SIG-M5 (cell line): ENCODE results near the gene TENT4B.

ENCODE experiments used
- DNase-seq: peaks from one replicate; lab custom pipeline; 2025; lab: John Stamatoyannopoulos, UW

The TENT4B gene

DNA sequence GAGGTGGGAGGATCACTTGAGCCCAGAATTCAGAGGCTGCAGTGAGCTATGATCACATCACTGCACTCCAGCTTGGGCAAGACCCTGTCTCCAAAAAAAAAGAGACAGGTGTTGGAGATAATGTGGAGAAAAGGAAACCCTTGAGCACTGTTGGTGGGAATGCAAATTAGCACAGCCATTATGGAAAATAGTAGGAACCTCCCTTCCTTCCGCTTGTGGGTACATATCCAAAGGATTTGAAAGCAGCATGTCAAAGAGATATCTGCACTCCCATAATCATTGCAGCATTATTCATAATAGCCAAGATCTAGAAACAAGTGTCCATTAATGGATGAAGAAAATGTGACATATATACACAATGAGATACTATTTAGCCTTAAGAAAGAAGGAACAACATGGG is 103.5 kb downstream of the TENT4B start:
- no peak for DNase-seq

DNA sequence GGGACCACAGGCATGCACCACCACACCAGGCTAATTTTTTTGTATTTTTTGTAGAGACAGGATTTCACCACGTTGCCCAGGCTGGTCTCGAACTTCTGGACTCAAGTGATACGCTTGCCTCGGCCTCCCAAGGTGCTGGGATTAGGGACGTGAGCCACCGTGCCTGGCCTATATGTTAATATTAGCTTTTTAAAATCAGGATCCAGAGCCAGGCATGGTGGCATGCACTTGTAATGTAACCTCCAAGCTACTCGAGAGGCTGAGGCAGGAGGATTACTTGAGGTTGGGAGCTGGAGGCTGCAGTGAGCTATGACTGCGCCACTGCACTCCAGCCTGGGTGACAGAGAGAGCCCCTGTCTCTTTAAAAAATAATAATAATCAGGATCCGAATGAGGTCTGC is 104.8 kb downstream of the TENT4B start:
- no peak for DNase-seq

- no peak for DNase-seq
Measured at GRCh38 chr16:50259334-50260205, 106.5 kb downstream of the TENT4B start.

DNA sequence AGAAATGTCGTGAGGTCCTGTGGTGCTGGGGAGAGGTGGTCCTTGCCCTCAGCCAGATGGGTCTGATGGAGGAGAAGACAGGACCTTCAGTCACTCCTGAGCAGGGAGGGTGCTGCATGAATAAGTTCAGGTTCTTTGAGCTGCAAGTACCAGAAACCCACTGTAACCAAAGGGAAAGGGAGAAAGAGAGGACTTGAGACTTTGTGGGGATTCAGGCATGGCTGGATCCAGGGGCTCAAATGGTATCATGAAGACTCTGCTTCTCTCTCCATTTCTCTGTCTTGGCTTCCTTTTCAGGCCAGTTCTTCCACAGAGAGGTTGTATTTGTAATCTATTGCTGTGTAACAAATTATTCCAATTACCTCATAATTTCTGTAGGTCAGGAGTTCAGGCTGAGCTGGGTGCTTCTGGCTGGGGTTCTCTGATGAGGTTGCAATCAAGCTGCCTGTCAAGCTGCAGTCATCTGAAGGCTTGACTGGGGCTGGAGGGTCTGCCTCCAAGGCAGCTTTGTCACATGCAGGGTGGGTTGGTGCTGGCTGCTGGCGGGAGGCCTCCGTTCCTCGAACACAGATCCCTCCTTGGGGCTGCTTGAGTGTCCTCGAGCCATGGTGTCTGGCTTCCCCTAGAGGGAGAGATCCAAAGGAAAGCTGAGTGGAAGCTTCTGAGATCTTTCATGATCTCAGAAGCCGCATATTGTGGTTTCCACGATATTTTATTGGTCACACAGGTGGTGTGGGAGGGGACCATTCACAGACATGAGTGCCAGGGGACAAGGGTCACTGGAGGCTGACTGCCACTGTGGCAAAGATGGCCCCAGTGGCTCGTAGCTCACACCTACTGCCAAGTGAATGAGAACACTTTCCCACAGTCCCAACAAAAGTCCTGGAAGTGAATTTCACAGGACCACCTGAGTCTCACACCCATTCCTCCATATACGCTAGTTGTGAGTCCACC is 107.4 kb downstream of the TENT4B start:
- no peak for DNase-seq

DNA sequence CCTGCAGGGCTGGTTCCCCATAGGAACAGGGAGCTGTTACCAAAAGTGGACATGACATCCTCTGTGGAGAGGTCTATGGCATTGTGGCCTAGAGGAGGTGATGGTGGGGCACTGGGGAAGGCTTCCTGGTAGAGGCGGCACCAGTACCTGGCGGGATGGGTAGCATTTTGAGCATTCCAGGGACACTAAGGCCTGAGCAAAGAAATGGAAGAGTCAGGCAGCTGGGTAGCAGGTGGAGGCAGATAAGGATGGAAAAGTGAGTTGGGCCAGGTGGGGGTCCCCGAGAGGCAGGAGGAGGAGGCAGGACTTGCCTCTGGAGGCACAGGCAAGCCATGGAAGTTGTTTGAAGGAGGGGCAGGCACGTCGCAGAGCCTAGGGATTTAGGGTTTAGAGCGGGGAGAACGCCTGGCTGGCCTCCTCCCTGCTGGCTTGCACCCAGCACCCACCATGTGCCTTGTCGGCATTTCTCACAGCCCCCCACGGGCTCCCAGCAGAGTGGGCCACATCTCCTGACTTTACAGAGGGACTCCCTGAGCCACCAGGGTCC is 108.1 kb downstream of the TENT4B start:
- no peak for DNase-seq

DNA sequence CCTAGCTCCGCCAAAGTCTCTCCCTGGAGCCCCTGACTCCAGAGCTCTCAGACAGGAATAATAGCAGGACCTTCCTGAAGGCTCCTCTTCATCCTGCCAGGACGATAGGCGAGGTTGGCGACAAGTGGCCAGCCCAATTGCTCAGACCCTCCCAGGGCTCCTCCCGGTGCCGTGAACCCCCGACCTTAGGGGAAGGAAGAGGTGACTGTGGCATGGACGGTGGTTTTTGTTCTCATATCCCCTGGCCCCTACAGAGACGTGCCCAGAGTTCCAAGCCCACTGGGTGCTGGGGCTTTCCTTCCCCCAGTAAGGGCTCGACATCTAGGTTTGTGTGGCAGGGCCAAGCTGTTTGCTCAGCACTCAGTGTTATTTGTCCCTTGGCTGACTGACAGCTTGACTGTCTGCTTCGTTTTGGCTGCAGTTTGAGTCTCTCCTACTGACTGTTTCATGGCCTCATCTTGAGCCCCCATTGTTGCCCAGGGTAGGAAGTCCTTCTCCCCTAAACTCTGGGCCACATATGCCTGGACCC is 108.7 kb downstream of the TENT4B start:
- no peak for DNase-seq

DNA sequence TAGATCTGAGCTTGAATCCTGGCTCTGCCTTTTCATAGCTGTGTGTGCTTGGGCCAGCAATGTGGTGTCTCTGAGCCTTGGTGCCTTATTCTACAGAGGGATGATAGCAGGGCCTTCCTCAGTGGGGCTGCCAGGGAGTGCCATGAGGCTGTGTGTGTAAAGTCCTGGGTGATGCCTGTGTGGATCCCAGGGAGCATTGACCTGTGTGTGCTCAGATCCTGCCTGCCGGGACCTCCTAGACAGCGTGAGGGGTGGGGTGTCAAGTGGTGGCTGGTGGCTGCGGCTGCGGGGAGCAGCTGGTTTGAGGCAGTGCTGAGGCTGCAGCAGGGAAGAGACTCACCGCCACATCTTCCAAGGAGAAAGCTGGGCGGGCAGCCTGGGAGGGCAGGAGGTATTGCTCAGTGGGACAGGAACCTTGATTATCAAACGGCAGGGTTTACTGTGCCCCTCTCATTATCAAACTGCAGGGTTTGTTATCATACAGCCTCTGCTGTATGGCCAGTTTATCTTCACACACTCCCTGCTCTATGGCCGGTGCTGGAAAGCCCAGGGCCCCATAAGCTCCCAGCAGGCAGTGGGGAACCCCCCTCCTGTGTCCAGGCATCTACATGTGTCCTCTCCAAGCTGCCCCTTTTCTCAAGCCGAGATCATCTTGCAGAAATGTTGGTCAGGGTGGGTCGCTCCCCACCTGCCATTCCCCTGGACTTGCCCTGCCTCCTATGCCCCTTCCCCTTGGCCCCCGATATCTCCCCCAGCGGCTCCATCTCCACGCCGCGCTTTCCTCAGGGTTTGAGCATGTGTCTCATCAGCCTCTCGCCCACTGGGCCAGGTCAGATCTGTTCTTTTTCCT is 110.2 kb downstream of the TENT4B start:
- no peak for DNase-seq

DNA sequence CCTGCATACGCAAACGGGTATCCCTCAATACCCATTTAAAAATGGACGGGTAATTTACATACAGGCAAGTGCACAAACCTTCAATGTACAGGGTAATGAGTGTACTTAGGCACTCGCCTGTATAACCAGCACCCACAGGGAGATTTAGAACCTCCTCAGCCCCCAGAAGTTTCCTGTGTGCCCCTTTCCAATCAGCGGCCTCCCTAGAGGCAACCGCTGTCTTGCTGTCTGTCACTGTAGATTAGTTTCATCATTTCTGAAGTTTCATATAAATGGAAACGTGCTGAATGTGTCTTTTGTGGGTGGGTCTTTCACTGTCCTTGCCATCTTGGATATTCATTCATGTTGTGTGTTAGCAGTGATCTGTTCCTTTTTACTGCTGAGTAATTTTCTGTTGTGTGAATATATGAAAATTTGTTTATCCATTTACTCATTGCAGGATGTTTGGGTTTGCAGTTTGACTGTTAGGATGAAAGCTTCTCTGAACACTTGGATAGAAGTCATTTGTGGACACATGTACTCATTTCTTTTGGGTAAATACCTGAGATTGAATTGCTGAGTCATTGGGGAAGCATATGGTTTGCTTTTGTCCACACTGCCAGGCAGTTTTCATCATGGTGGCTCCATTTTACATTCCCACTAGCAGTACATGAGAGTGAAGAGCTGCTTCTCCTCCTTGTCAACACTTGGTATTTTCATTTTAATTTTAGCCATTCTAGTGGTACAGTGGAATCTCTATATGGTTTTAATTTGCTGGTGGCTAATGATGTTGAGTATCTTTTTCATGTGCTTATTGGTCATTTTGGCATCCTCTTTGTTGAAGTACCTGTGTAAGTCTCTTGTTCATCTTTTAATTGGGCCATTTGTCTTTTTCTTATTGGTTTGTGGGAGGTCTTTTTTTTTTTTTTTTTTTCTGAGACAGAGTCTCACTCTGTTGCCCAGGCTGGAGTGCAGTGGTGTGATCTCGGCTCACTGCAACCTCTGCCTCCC is 111.1 kb downstream of the TENT4B start:
- DNase-seq = no peak

DNA sequence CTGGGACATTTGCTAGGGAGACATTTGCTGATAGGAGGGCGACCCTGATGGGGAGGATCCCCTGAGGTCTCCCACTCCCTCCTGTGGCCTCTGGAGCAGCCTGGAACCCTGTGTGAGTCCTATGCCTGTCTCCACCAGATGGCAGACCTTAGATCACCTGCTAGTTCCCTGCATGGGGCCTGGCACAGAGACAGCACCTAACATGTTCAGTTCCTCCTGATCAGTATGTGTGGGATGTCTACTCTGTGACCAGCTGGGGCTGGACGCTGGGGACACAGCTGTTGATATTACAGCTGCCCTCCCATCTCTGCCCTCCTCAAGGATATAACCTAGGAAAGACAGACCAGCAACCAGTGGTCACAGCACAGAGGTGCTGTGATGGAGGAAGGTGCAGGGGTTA is 112.2 kb downstream of the TENT4B start:
- no peak for DNase-seq

DNA sequence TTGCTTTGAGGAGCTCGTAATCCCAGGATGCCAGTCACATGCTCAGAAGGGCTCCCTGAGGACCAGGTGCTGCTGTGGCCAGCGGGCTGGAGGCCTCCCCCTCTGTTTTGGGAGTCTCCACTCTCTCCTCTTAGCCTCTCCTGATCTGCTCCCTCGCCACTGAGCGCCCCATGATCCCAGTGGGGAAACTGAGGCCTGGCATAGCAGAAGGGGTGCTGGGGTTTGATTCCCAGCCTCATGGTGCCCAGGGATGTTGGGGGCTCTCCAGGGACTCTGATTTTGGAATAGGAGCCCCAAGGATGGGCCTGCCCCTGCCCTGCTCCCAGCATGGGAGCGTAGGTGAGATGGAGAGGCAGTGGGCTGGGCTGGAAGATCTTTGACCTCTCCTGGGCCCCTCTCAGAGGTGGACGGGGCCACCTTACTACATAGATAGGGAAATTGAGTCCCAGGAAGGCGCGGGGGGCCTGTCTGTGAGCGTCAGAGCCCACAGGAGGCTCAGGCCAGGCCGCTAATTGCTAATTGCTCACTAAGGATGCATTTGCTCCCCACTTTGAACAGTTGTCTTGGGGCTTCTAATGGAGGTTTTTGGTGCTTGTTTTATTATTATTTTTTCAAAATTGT is 112.7 kb downstream of the TENT4B start:
- DNase-seq = no peak

DNA sequence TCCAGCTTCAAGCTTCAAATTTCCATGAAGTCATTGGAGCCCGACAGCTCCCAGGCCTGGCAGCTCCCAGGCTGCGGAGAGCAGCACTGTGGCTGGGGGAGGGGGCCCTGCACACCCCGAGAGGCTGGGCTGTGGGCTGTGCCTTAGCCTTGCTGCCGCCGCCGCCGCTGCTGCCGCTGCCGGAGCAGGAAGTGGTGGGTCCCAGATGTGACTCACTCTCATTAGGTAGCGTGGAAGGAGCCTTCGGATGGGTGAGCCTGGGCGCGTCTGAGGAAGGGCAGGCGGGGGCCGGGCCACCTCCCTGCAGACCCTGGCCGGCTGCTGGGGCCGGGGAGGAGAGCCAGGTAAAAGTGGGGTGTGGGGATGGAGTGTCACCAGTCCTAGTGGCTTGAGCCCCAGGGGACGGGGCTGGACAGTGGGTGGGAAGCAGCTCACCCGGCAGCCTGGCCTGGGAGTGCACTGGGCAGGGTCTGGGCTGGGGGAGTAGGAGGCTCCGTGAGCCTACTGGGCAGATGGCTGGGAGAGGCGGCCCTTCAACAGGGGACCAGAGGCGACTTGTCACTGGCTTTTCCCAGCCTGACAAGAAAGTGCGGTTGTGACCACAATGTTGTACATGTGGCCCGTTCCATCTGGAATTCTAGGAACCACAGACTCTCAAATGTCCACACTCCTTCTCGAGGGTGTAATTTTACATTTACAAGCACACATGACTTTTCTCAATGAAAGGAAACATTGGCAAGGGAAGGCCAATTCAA is 113.4 kb downstream of the TENT4B start, which contains the start of gene ADCY7:
ADCY7 (plus strand) TSS at position 215 of the 755 bp plus-strand sequence. CDS start 21,629 bp downstream, outside the sequence.
- DNase-seq = no peak

GRCh38 chr16:50267151-50267631 is 114.1 kb downstream of the TENT4B start:
- DNase-seq = no peak

DNA sequence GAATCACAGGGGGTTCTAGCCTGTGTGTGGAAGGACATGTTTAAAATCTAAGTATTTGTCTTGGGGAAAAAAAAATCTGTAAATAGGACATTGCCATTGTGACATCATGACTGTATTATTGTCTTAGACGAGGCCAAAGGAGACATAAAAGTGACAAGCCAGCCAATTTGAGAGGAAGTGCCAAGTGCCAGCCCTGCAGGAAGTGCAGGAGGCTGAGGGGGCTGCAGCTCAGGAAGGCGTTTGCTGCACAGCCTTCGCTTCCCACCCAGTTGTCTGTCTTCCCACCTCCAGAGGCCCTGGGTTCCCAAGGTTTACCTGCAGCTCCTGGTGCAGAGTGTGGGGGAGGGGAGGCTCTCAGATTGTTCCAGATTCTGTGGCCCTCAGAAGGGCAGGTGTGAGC is 114.5 kb downstream of the TENT4B start:
- DNase-seq = no peak

DNA sequence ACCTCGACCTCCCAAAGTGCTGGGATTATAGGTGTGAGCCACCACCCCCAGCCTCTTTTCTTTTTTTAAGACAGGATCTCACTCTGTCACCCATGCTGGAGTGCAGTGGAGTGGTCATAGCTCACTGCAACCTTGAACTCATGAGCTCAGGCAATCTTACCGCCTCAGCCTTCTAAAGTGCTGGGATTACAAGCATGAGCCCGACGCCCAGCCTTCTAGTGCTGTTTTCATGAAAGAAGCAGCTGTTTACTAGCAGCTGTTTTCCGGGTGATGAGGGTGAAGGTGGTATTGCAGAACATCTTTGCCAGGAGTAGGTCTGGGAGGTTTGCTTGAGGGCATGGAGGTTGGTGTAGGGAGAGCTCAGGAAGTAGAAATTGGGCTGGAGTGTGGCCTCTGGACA is 115.2 kb downstream of the TENT4B start:
- no peak for DNase-seq

DNA sequence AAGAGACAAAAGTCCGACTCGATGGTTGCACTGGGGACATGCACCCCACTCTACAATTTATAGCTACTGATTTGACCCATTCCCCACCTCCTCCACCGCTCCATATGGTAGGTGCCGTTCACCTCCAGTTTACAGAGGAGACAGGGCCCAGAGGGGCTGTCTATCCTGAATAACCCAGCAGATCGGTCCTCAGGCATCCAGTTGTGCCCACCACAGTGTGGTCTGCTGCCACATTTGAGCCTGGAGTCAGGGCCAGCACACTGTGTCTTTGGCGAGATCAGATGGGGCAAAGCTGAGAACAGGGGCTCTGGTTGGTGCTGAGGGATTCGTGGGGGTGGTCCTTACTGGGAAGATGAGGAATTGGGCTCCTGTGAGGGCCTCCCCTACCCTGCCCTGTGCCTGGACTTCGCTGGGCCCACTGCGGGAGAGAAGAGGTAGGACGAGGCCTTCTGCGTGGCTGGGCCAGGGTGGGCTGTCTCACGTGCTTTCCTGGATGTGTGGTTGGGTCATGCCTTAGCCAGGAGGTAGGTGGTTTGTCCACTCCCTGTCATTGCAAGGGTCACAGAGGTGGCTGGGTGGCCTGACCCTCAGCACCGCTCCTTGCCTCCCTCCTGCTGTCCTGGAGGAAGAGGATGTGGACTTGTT is 116.1 kb downstream of the TENT4B start:
- DNase-seq = no peak

DNA sequence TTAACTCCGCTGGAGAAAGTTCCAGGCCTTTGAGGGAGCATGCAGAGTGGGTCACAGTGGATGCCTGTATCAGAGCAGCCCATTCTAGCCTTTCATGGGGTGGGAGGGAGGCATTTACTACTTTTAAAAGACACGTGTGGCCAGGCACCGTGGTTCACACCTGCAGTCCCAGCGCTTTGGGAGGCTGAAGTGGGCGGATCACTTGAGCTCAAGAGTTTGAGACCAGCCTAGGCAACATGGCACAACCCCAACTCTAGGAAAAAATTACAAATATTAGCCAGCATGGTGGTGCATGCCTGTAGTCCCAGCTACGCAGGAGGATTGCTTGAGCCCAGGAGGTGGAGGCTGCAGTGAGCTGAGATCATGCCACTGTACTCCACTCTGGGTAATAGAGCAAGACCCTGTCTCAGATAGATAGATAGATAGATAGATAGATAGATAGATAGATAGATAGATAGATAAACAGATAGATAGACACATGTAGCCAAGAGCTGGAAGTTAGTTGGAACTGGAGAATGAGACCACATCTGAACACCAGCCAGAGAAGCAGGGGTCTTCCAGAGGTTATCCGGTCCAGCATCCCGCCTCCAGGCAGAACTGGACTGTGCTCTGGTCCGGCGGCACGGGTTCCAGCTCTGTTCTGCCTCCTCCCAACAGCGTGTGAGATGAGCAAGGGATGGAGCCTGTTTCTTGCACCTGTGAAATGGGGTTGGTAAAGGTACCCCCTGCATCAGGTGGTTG is 116.8 kb downstream of the TENT4B start:
- no peak for DNase-seq

GRCh38 chr16:50270510-50271147 is 117.5 kb downstream of the TENT4B start:
- no peak for DNase-seq
